H1 (cell line): ENCODE data around the gene CAMK2B. TPM values are rescaled to one million over a fixed set of nuclear protein-coding genes. Genes with fewer than 3 reads are reported as not detected.

Experiments
- CTCF ChIA-PET: fragments of 300-600 bp; sonication (Branson Sonifier 250); formaldehyde crosslinking; loops from one replicate; lab custom pipeline; 2021; ENCODE audit not compliant: partially characterized antibody; lab: Charles Lee
- POLR2A ChIA-PET: fragments of 300-600 bp; sonication (Branson Sonifier 250); formaldehyde crosslinking; loops from one replicate; lab custom pipeline; 2021; ENCODE audit warnings: inconsistent platforms; ENCODE audit not compliant: partially characterized antibody; lab: Charles Lee
- DNase-seq, 2 experiments: peaks; one replicate each; pipeline versions ENCODE4 v3.0.0 to v3.0.0-alpha.2; 2010 to 2022; ENCODE audit warnings: low spot score in 2 of 2, low read depth in 1 of 2, mixed read lengths in 1 of 2
- FAIRE-seq: peaks from 2 replicates; lab custom pipeline; 2011; peaks lifted over from hg19 to GRCh38; lab: Jason Lieb, UNC
- H2AFZ ChIP-seq: 2 replicates; pipeline ENCODE4 v1.8.1; 2012; ENCODE audit warnings: low read length, inconsistent platforms
- H2AK5ac ChIP-seq: 2 replicates; pipeline ENCODE4 v1.6.1; 2013; ENCODE audit warnings: low read depth, low read length
- H2BK120ac ChIP-seq: replicated peaks from 2 replicates; pipeline ENCODE3; 2013; ENCODE audit warnings: low read depth, low read length, inconsistent platforms
- H2BK12ac ChIP-seq: 2 replicates; pipeline ENCODE4 v1.6.1; 2013; ENCODE audit warnings: low read depth, low read length
- H2BK15ac ChIP-seq: 2 replicates; pipeline ENCODE4 v1.6.1; 2013; ENCODE audit warnings: low read length
- H2BK20ac ChIP-seq: 2 replicates; pipeline ENCODE4 v1.6.1; 2013; ENCODE audit warnings: low read length
- H2BK5ac ChIP-seq: 2 replicates; pipeline ENCODE4 v1.6.1; 2013; ENCODE audit warnings: low read depth, low read length
- H3K14ac ChIP-seq: 2 replicates; pipeline ENCODE4 v1.6.1; 2013; ENCODE audit warnings: inconsistent platforms; ENCODE audit not compliant: insufficient read length
- H3K18ac ChIP-seq: 2 replicates; pipeline ENCODE4 v1.6.1; 2013; ENCODE audit warnings: low read length; ENCODE audit errors: extremely low read depth
- H3K23ac ChIP-seq: 2 replicates; pipeline ENCODE4 v1.6.1; 2013; ENCODE audit warnings: inconsistent platforms; ENCODE audit not compliant: insufficient read length
- H3K23me2 ChIP-seq: 2 replicates; pipeline ENCODE4 v1.6.1; 2013; ENCODE audit warnings: low read depth, low read length
- H3K27ac ChIP-seq: 2 replicates; pipeline ENCODE4 v1.6.1; 2011; ENCODE audit warnings: low read depth, low read length, inconsistent platforms
- H3K27me3 ChIP-seq, 4 experiments: replicated peaks in 1 of 4; 1 replicate in 1 of 4; 2 replicates in 3 of 4; pipeline versions ENCODE4 v1.6.1 to v1.8.1; 2011 to 2013; ENCODE audit warnings: low read length in 3 of 4, mild to moderate bottlenecking in 3 of 4, inconsistent platforms in 2 of 4, mixed read lengths in 2 of 4, moderate library complexity in 1 of 4; ENCODE audit not compliant: control insufficient read depth in 3 of 4, insufficient read depth in 3 of 4; ENCODE audit errors: extremely low read depth in 1 of 4
- H3K36me3 ChIP-seq, 4 experiments: 2 replicates each; pipeline versions ENCODE4 v1.6.1 to v1.8.1; 2011 to 2013; ENCODE audit warnings: mild to moderate bottlenecking in 4 of 4, low read length in 3 of 4, moderate library complexity in 2 of 4, control low read depth in 1 of 4, inconsistent platforms in 1 of 4; ENCODE audit not compliant: insufficient read depth in 4 of 4, control insufficient read depth in 2 of 4
- H3K4ac ChIP-seq: replicated peaks from 2 replicates; pipeline ENCODE3; 2013; ENCODE audit warnings: low read length, low read depth, mixed read lengths, inconsistent platforms; ENCODE audit not compliant: insufficient read length
- H3K4me1 ChIP-seq, 4 experiments: replicated peaks in 1 of 4; 1 replicate in 1 of 4; 2 replicates in 3 of 4; pipeline versions ENCODE4 v1.6.1 to v1.8.1; 2011 to 2013; ENCODE audit warnings: low read length in 3 of 4, inconsistent platforms in 2 of 4, mixed read lengths in 1 of 4; ENCODE audit not compliant: insufficient read depth in 4 of 4, control insufficient read depth in 3 of 4
- H3K4me2 ChIP-seq, 2 experiments: 2 replicates each; pipeline versions ENCODE4 v1.6.1 to v1.8.1; 2011 to 2013; ENCODE audit warnings: low read depth in 2 of 2, low read length in 2 of 2, control low read depth in 1 of 2, inconsistent platforms in 1 of 2, mild to moderate bottlenecking in 1 of 2; ENCODE audit not compliant: insufficient read depth in 1 of 2
- H3K4me3 ChIP-seq, 4 experiments: fragments of 200-600, 300-600 bp in 1 of 4; sonication (generic), shearing (Covaris generic), sonication (Bioruptor Twin) in 1 of 4; 2 replicates each; pipeline versions ENCODE4 v1.5.1 to v1.8.1; 2011 to 2016; ENCODE audit warnings: low read length in 4 of 4, low read depth in 3 of 4, control low read depth in 2 of 4, inconsistent platforms in 2 of 4, mild to moderate bottlenecking in 2 of 4, mixed read lengths in 1 of 4, moderate library complexity in 1 of 4; ENCODE audit not compliant: insufficient read depth in 2 of 4; ENCODE audit errors: extremely low read depth in 1 of 4
- H3K56ac ChIP-seq: replicated peaks from 2 replicates; pipeline ENCODE3; 2013; ENCODE audit warnings: low read depth, mild to moderate bottlenecking, mixed read lengths, low read length, inconsistent platforms; ENCODE audit not compliant: insufficient read length
- H3K79me1 ChIP-seq: 2 replicates; pipeline ENCODE4 v1.6.1; 2013; ENCODE audit warnings: low read depth, low read length, control low read depth
- H3K79me2 ChIP-seq, 2 experiments: 2 replicates each; pipeline versions ENCODE4 v1.6.1 to v1.8.1; 2012 to 2013; ENCODE audit warnings: low read length in 2 of 2, mild to moderate bottlenecking in 2 of 2, inconsistent platforms in 1 of 2; ENCODE audit not compliant: insufficient read depth in 2 of 2, control insufficient read depth in 1 of 2
- H3K9ac ChIP-seq, 4 experiments: replicated peaks in 1 of 4; 1 replicate in 1 of 4; 2 replicates in 3 of 4; pipeline versions ENCODE4 v1.6.1 to v1.8.1; 2011 to 2013; ENCODE audit warnings: low read depth in 3 of 4, low read length in 3 of 4, control low read depth in 2 of 4, mild to moderate bottlenecking in 2 of 4, moderate library complexity in 2 of 4, inconsistent platforms in 1 of 4; ENCODE audit errors: extremely low read depth in 1 of 4
- H3K9me3 ChIP-seq, 2 experiments: 2 replicates each; pipeline versions ENCODE4 v1.6.1 to v1.8.1; 2012 to 2013; ENCODE audit warnings: mild to moderate bottlenecking in 2 of 2, moderate library complexity in 2 of 2, control low read depth in 1 of 2, inconsistent platforms in 1 of 2, low read depth in 1 of 2, low read length in 1 of 2, mixed read lengths in 1 of 2; ENCODE audit not compliant: insufficient read depth in 2 of 2
- H4K20me1 ChIP-seq, 2 experiments: replicated peaks in 1 of 2; 2 replicates each; pipeline versions ENCODE3 to v1.8.1; 2011 to 2013; ENCODE audit warnings: inconsistent platforms in 2 of 2, low read length in 2 of 2, mild to moderate bottlenecking in 1 of 2; ENCODE audit not compliant: insufficient read depth in 2 of 2, control insufficient read depth in 1 of 2
- H4K5ac ChIP-seq: 2 replicates; pipeline ENCODE4 v1.6.1; 2013; ENCODE audit warnings: low read length, low read depth, mixed read lengths, inconsistent platforms; ENCODE audit not compliant: insufficient read length
- H4K8ac ChIP-seq: 2 replicates; pipeline ENCODE4 v1.8.0; 2013; ENCODE audit warnings: mild to moderate bottlenecking, moderate library complexity, low read length, inconsistent platforms; ENCODE audit not compliant: insufficient read depth; ENCODE audit errors: extremely low read depth
- H4K91ac ChIP-seq: replicated peaks from 2 replicates; pipeline ENCODE3; 2013; ENCODE audit warnings: low read length, mixed read lengths, inconsistent platforms; ENCODE audit not compliant: insufficient read length
- GTF2F1 ChIP-seq: IDR thresholded peaks from 2 replicates; pipeline ENCODE4 v1.6.1; 2012; ENCODE audit warnings: low read depth, low read length, improper control_type of control experiment, borderline replicate concordance
- HDAC2 ChIP-seq, 2 experiments: fragments of 300-600 bp in 1 of 2; sonication (generic) in 1 of 2; IDR thresholded peaks; 2 replicates each; pipeline ENCODE4 v1.6.1; 2011 to 2012; ENCODE audit warnings: low read depth in 2 of 2, low read length in 2 of 2, mild to moderate bottlenecking in 2 of 2, moderate library complexity in 2 of 2, borderline replicate concordance in 1 of 2, inconsistent platforms in 1 of 2
- NANOG ChIP-seq: IDR thresholded peaks from 2 replicates; pipeline ENCODE4 v1.6.1; 2011; ENCODE audit warnings: low read length, low read depth, mild to moderate bottlenecking, inconsistent platforms; ENCODE audit not compliant: insufficient read depth, poor library complexity, severe bottlenecking
- TCF12 ChIP-seq: IDR thresholded peaks from 2 replicates; pipeline ENCODE4 v1.6.1; 2011; ENCODE audit warnings: low read depth, mild to moderate bottlenecking, low read length
- WGBS, 2 experiments: shearing (Covaris generic) in 1 of 2; methylation state at CpG; one replicate each; pipeline versions ENCODE4 v1.1.6 to v1.1.7; 2013 to 2015; ENCODE audit warnings: low lambda C conversion rate in 2 of 2, mixed read lengths in 2 of 2, inconsistent platforms in 1 of 2, low coverage in 1 of 2, missing lambda C conversion rate in 1 of 2; ENCODE audit not compliant: insufficient replicate concordance in 2 of 2, insufficient coverage in 1 of 2, insufficient read length in 1 of 2; ENCODE audit errors: extremely low coverage in 1 of 2, missing lambda C conversion rate in 1 of 2; 5-methylcytosine and 5-hydroxymethylcytosine counted together
- polyA plus RNA-seq, 7 experiments: library from polyadenylated mRNA; depleted of rRNA in 3 of 7; stranded (reverse) in 5 of 7; unstranded in 2 of 7; fragments of >200 nt in 5 of 7; fragments of 200-250 nt in 2 of 7; gene quantifications; 1 replicate in 5 of 7; 2 replicates in 1 of 7; 4 replicates in 1 of 7; pipeline versions ENCODE4 v1.2.1 to v1.2.3, GENCODE V29; 2011 to 2013; ENCODE audit warnings: missing spikeins in 2 of 7, mixed read lengths in 2 of 7
- total RNA-seq: library from RNA; stranded (reverse); fragmentation: NEBNext Ultra II Directional; extraction: Animal tissue kit (Norgen Biotek cat#: 25700); gene quantifications from 2 replicates; pipeline ENCODE4 v1.2.1, GENCODE V29; 2021

The CAMK2B gene
- total and polyA plus RNA-seq, 2 of the 8 experiments (the other 6 are each of a cell fraction or from before 2014, with no cell fraction given): 0.05 to 0.15 TPM

DNA sequence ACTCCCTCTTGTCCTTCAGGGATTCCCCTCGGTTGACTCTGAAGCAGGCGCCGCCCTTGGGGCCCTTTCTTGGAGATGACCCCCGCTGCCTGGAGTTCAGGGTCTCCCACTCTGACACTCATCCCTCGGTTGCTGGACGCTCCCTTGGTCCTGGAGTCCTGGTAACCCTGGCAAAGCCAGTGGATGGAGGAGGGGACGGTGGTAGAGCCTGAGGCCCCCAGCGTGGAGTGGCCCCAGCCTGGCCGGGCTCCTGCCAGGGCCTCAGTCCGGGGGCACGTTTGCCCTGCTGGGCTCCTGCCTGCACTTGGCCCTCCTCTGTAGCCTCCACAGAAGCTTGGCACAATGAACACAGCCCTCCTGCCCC is 9.3 kb upstream of the CAMK2B start:
- Histone ChIP-seq H3K4me1 (no peaks in the 10 kb centered on the region; a peak in 1 of 7 replicates), H3K56ac (no peak overlapping the region), H3K4ac (no peak overlapping the region), H4K20me1 (no peaks in the 10 kb centered on the region), H3K9ac (no peak overlapping the region), H4K8ac (no peak overlapping the region), H2BK5ac (no peak overlapping the region), H3K79me2 (no peaks in the 10 kb centered on the region), H4K91ac (no peak overlapping the region), H3K36me3 (no peaks in the 10 kb centered on the region), H3K27me3 (no peaks in the 10 kb centered on the region), H2BK20ac (no peak overlapping the region), H3K27ac (no peak overlapping the region), H3K23ac (no peak overlapping the region)
- ChIA-PET POLR2A (no interaction called here), CTCF (interaction anchor here (2.3 kb wide), 1 partner anchor 14 kb away, joined by 14 read pairs; no protein-coding TSS in a partner anchor)
- no peak for TF ChIP-seq NANOG
- TF ChIP-seq GTF2F1: no peak
- TF ChIP-seq HDAC2 (IDR thresholded peaks at IDR 0.05; ENCODE audit: borderline replicate concordance in 1 of 2, low read depth in 2 of 2, low read length in 2 of 2): no peak
- TF ChIP-seq TCF12: no peak
- TF ChIP-seq, all 59 proteins: peak for 0
- H3K18ac ChIP-seq: no peak overlapping the region
- FAIRE-seq: no peak
- no peaks in the 10 kb centered on the region; the same call in 1 of the 2 replicates for H3K79me1 ChIP-seq
- no peak overlapping the region for H2AK5ac ChIP-seq
- WGBS, 2 experiments: 87% methylated on average over 10 of the region's 11 CpGs; no CpG with 5 or more reads in 1 of the 2 experiments
- no peak overlapping the region for H4K5ac ChIP-seq
- no peak overlapping the region for H3K14ac ChIP-seq
- H3K4me3 ChIP-seq: no peak overlapping the region
- no peaks in the 10 kb centered on the region for H3K23me2 ChIP-seq
- no peak overlapping the region for H2AFZ ChIP-seq
- no peak overlapping the region for H2BK12ac ChIP-seq
- H2BK15ac ChIP-seq: no peak overlapping the region
- no peak overlapping the region for H2BK120ac ChIP-seq
- no peak overlapping the region for H3K4me2 ChIP-seq
- H3K9me3 ChIP-seq: no peaks in the 10 kb centered on the region
- no peak for DNase-seq
